GM15510 (cell line): Measurements from ENCODE around the gene GDF11.

Experiments used
- POLR2A ChIP-seq: IDR thresholded peaks from 3 replicates; pipeline ENCODE4 v1.6.1; 2011; ENCODE audit warnings: borderline replicate concordance; ENCODE audit not compliant: insufficient read length; ENCODE audit errors: extremely low read depth

GDF11 gene

DNA sequence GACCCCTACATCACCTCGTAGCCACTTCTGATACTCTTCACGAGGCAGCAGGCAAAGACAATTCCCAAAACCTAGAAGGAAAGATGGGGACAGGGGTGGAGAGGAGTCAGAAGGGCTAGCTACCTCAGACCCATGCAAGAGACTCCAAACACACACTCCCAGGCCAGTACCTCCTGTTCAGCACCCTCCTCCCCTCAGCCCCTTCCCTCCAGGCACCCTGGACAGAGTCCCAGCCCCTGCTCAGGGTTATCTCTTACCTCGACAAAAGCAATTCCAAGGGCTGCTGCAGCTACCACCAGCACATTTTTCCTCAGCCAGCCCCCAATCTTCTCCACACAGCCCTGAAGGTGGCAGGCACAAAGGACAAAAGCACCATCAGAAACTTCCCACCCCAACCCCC lies 17.4 kb upstream of the GDF11 start:
- no peak for TF ChIP-seq POLR2A

- no peak for TF ChIP-seq POLR2A
These were observed 16.0 kb upstream of the GDF11 start for GRCh38 chr12:55726971-55727370.

DNA sequence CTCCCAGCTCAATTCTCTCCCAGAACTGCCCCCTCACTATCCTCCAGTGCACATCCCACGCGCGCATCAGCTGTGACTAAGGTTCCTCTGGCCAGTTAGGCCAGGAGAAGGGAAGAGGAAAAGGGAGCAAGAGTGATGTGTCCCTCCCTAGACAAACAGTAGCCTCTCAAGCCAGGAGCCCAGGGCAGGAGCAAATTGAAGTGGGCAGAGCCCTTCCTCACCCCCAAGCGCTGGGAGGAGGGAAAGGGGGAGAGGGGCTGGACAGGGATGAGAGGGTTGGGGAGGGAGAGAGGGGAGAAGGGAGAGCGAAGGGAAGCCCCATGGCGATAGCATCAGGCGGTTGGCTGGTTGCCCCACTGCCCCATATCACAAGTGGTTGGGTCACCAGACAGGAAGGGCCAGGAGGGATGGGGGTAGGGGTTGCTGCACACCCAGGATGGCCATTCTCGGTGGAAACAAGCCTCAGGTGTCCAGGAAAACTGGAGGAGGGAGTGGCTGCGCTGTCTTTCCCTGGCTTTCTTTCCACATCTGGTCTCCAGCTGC lies 15.2 kb upstream of the GDF11 start:
- no peak for TF ChIP-seq POLR2A

GRCh38 chr12:55728186-55728938 lies 14.6 kb upstream of the GDF11 start:
- TF ChIP-seq POLR2A: no peak

DNA sequence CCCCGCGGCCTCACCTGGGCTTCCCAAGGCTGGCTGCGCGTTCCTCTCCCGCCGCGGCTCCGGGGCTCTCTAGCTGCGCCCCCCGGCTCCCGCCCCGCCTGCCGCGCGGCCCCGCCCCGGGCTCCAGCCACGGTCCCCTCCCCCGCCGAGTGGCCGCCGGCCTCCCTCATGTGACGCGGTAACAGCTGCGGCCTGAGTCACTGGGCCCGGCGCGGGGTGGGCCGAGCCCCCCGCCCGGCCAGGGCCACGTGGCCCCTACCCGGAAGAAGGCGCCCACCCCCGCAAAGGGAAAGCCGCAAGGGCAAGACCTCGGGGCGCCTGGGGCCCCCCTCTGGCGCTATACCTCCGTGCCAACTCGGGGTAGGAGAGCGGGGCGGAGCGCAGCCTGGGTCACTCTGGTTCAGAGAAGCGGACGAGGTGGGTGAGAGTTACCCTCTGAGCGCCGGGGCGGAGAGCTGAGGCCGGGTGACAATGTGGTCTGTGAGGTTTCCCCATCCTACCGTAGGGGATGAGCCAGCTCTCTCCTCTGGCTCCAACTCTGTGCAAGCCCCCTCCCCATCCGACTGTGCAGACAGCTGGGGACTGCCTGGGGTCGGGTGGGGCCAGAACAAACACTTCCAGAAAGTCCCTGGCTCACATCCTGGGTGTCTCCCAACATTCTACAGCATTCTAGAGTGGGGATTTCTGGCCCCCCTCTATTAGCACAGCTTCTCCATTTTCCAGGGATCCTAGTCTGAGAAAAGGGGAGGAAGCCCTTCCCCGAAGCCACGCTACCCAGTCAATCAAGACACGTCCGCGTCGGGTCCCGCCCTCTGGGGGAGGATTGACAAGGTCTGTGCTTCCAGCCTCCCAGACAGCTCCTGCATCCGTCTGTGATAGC lies 13.7 kb upstream of the GDF11 start, which contains the start of gene CD63:
Gene CD63, minus strand, starts transcription at position 71 of the 880 bp plus-strand sequence. CDS start 668 bp downstream, outside the sequence.
- peak; percentile 53 for TF ChIP-seq POLR2A

- TF ChIP-seq POLR2A: no peak
These were observed 12.8 kb upstream of the GDF11 start for GRCh38 chr12:55729819-55730818.

- no peak for TF ChIP-seq POLR2A
These were observed 10.6 kb upstream of the GDF11 start for GRCh38 chr12:55732288-55732687.

- TF ChIP-seq POLR2A: no peak
These were observed 9.8 kb upstream of the GDF11 start for GRCh38 chr12:55733021-55733555.

DNA sequence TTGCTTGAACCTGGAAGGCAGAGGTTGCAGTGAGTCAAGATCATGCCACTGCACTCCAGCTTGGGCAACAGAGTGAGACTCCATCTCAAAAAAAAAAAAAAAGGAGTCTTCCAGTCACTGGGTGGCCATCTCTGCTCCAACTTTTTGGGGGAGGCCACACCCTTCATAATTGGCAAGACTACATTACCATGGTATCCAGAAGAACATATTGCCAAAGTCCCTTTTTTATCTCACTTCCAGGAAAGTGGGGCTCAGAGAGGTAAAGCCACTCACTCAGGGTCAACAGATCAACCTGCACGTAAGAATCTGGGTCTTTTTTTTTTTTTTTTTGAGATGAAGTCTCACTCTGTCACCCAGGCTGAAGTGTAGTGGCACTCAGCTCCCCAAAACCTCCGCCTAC lies 9.1 kb upstream of the GDF11 start:
- no peak for TF ChIP-seq POLR2A

DNA sequence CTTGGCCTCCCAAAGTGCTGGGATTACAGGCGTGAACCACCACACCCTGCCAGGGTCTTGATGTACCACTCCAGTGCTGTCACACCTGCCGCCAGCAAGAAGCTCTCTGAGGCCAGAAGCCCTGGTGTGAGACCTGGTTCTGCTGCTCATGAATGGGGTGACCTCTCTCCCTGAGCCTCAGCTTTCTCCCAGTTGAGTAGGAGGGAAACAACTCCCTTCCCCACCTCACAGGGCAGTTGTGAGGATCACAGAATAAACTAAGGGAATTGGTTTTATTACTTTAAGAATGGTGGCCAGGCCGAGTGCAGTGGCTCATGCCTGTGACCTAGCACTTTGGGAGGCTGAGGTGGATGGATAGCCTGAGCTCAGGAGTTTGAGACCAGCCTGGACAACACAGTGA lies 8.3 kb upstream of the GDF11 start:
- no peak for TF ChIP-seq POLR2A

DNA sequence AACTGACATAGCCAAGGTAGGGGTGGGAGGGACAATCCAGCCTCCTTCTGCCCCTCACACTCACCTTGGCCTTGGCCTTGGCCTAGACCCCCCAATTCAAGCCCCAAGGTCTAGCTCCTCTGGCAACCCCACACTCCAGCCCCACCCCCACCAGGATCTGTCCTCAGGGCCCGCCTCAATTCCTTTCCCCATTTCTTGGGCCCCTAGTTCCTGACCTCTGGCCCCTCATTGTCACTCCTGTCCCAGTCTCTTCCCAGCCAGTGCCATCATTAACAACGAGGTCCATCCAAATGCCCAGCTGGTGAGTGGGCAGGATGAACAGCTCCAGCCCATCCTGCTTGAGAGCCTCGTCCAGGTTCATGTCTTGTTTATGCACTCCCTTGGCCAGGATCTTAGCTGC lies 6.8 kb upstream of the GDF11 start:
- TF ChIP-seq POLR2A: no peak

GRCh38 chr12:55736780-55737580 lies 5.9 kb upstream of the GDF11 start:
- no peak for TF ChIP-seq POLR2A

GRCh38 chr12:55737581-55738122 lies 5.3 kb upstream of the GDF11 start:
- no peak for TF ChIP-seq POLR2A
